Activated CD4-positive, alpha-beta memory T cell treated with anti-CD3 and anti-CD28 coated beads for 36 hours (primary cell): ENCODE results near the gene ASB2. TPM values are rescaled to one million over a fixed set of nuclear protein-coding genes. Genes with fewer than 3 reads are reported as not detected.

Source experiments
- CTCF ChIA-PET: fragments of 350-600 bp; sonication (Branson Sonifier 250); formaldehyde crosslinking; loops from one replicate; lab custom pipeline; 2021; ENCODE audit warnings: antibody characterized with exemption, inconsistent platforms; lab: Charles Lee
- POLR2A ChIA-PET: fragments of 350-600 bp; sonication (Branson Sonifier 250); formaldehyde crosslinking; loops from one replicate; lab custom pipeline; 2021; ENCODE audit warnings: antibody characterized with exemption; lab: Charles Lee
- DNase-seq: peaks from one replicate; pipeline ENCODE4 v3.0.0-alpha.2; 2020
- H3K27ac Mint-ChIP-seq: one replicate; pipeline ENCODE4 v1.8.0; 2021; ENCODE audit warnings: mixed read lengths
- H3K27me3 Mint-ChIP-seq: one replicate; pipeline ENCODE4 v1.8.0; 2021; ENCODE audit warnings: mixed read lengths
- H3K36me3 Mint-ChIP-seq: one replicate; pipeline ENCODE4 v1.8.0; 2021; ENCODE audit warnings: mixed read lengths
- H3K4me1 Mint-ChIP-seq: one replicate; pipeline ENCODE4 v1.8.0; 2021; ENCODE audit warnings: low read depth, mixed read lengths
- H3K4me3 Mint-ChIP-seq: one replicate; pipeline ENCODE4 v1.8.0; 2021; ENCODE audit warnings: mild to moderate bottlenecking, mixed read lengths
- H3K9me3 Mint-ChIP-seq: one replicate; pipeline ENCODE4 v1.8.0; 2021; ENCODE audit warnings: mixed read lengths
- intact Hi-C: fragments of 100-400 bp; cut with micrococcal nuclease; formaldehyde crosslinking; loops from one replicate; pipeline ENCODE4 v1.15.1; 2023
- microRNA-seq: library from miRNA; unstranded; fragments of <30 nt; microRNA quantifications from one replicate; pipeline ENCODE4 v1.2.0, GENCODE V29; 2022; ENCODE audit warnings: borderline number of aligned reads, borderline microRNAs expressed, borderline replicate concordance
- total RNA-seq, 2 experiments: library from RNA; stranded (reverse); gene quantifications; one replicate each; pipeline ENCODE4 v1.2.3, GENCODE V29; 2021

The ASB2 gene
- total RNA-seq, 2 experiments from 2014 or later, result 40.6 to 44.6 TPM

- Mint-ChIP-seq H3K27ac (no peak overlapping the region), H3K4me1 (peaks cover 5% of the 10 kb centered on the region), H3K36me3 (no peaks in the 10 kb centered on the region), H3K9me3 (peaks cover 7% of the 10 kb centered on the region), H3K4me3 (no peak overlapping the region), H3K27me3 (peaks cover 23% of the 10 kb centered on the region)
- no peak for DNase-seq
- POLR2A ChIA-PET, result no interaction called here
- CTCF ChIA-PET, result interaction anchor here (1.1 kb wide), 2 partner anchors 15 to 51 kb away, joined by 3 to 4 read pairs; no protein-coding TSS in a partner anchor
- intact Hi-C loops, result no loop called here
These were observed 87.4 kb downstream of the ASB2 start for GRCh38 chr14:93888995-93889394.

GRCh38 chr14:93884950-93885349 is 91.4 kb downstream of the ASB2 start:
- no peaks in the 10 kb centered on the region for H3K36me3 Mint-ChIP-seq
- no peak overlapping the region for H3K4me3 Mint-ChIP-seq
- no peak for DNase-seq
- intact Hi-C loops, result no loop called here
- no peak overlapping the region for H3K27ac Mint-ChIP-seq
- ChIA-PET CTCF (interaction anchor here (1.3 kb wide), 1 partner anchor 11 kb away, joined by 3 read pairs; no protein-coding TSS in a partner anchor), POLR2A (interaction anchor here (1.2 kb wide), 1 partner anchor 14 kb away, joined by 3 read pairs; no protein-coding TSS in a partner anchor)
- peaks cover 15% of the 10 kb centered on the region for H3K27me3 Mint-ChIP-seq
- H3K9me3 Mint-ChIP-seq, result peaks cover 15% of the 10 kb centered on the region
- peaks cover 5% of the 10 kb centered on the region for H3K4me1 Mint-ChIP-seq

Small RNAs within 50 kb of the gene (microRNA-seq; reads per million reads assigned to microRNA genes)
- gene MIR4506, result not detected

Other genes with a start within 250 kb of the ASB2 start
- gene PRIMA1, start 188.1 kb downstream of the ASB2 start, total RNA-seq, result not detected
- gene FAM181A, start 49.2 kb downstream of the ASB2 start, total RNA-seq, result not detected
- under 1 TPM; 0.44 to 0.69 TPM for gene CCDC197, start 20.7 kb upstream of the ASB2 start, total RNA-seq
- 1 to 10 TPM; 2.0 to 2.9 TPM for gene OTUB2, start 49.8 kb upstream of the ASB2 start, total RNA-seq
- gene DDX24, start 104.6 kb upstream of the ASB2 start, total RNA-seq, result 100 to 1,000 TPM; 241 to 252 TPM
- gene IFI27L1, start 104.7 kb upstream of the ASB2 start, total RNA-seq, result 10 to 100 TPM; 35.3 to 42.7 TPM
- 1 to 10 TPM; 2.3 to 3.1 TPM for gene IFI27, start 134.2 kb upstream of the ASB2 start, total RNA-seq
- gene IFI27L2, start 153.0 kb upstream of the ASB2 start, total RNA-seq, result 10 to 100 TPM; 69.3 to 74.4 TPM
- gene PPP4R4, start 197.8 kb upstream of the ASB2 start, total RNA-seq, result 10 to 100 TPM; 17.0 to 19.2 TPM